ENCODE data around the gene B4GALNT1.
"Not testable (repeated sequence)": the region's sequence is repeated elsewhere in the genome, so short reads cannot be mapped to it uniquely, and the experiment has no call there.

B4GALNT1 gene

GRCh38 chr12:57620245-57620935 is 12.6 kb downstream of the B4GALNT1 start:
- DNase-seq, result no peak

GRCh38 chr12:57619434-57620244 is 13.4 kb downstream of the B4GALNT1 start:
- no peak for DNase-seq

- DNase-seq, result no peak
Measured at GRCh38 chr12:57618966-57619433, 14.0 kb downstream of the B4GALNT1 start.

GRCh38 chr12:57618431-57618830 is 14.6 kb downstream of the B4GALNT1 start:
- not testable (repeated sequence) for DNase-seq

GRCh38 chr12:57617942-57618341 is 15.1 kb downstream of the B4GALNT1 start:
- DNase-seq, result no peak

- no peak for DNase-seq
Measured at GRCh38 chr12:57616383-57617101, 16.5 kb downstream of the B4GALNT1 start.

GRCh38 chr12:57615637-57616036 is 17.4 kb downstream of the B4GALNT1 start:
- DNase-seq, result no peak

- no peak for DNase-seq
Measured at GRCh38 chr12:57614948-57615500, 18.0 kb downstream of the B4GALNT1 start.

- no peak for DNase-seq
Measured at GRCh38 chr12:57614178-57614947, 18.6 kb downstream of the B4GALNT1 start.

GRCh38 chr12:57613427-57614109 is 19.4 kb downstream of the B4GALNT1 start:
- no peak for DNase-seq

GRCh38 chr12:57612711-57613426 is 20.1 kb downstream of the B4GALNT1 start:
- no peak for DNase-seq

GRCh38 chr12:57611827-57612710 is 20.9 kb downstream of the B4GALNT1 start:
- DNase-seq, result no peak

- peak; percentile 76 for DNase-seq
Measured at GRCh38 chr12:57611108-57611826, 21.7 kb downstream of the B4GALNT1 start, which contains the start of gene ARHGEF25. Gene ARHGEF25 (plus strand): TSS chr12:57611435. CDS start chr12:57611895, 460 bp downstream.

- DNase-seq, result no peak
Measured at GRCh38 chr12:57610554-57611107, 22.4 kb downstream of the B4GALNT1 start.

- DNase-seq, result no peak
Measured at GRCh38 chr12:57609781-57610553, 23.0 kb downstream of the B4GALNT1 start.

GRCh38 chr12:57609101-57609780 is 23.8 kb downstream of the B4GALNT1 start:
- no peak for DNase-seq

- DNase-seq, result no peak
Measured at GRCh38 chr12:57607958-57608663, 24.9 kb downstream of the B4GALNT1 start.

Data from NCI-H146 (cell line).